SKM-1 (cell line): Measurements from ENCODE around the gene TAS2R16.
"Not testable (repeated sequence)": the region's sequence is repeated elsewhere in the genome, so short reads cannot be mapped to it uniquely, and the experiment has no call there.

Experiments
- DNase-seq: peaks from one replicate; lab custom pipeline; 2025; ENCODE audit not compliant: unreplicated experiment; lab: John Stamatoyannopoulos, UW

TAS2R16 gene

GRCh38 chr7:122974229-122974628 is 21.3 kb downstream of the TAS2R16 start:
- DNase-seq = no peak

- no peak for DNase-seq
These were observed 23.4 kb downstream of the TAS2R16 start for GRCh38 chr7:122972056-122972455.

- no peak for DNase-seq
These were observed 24.5 kb downstream of the TAS2R16 start for GRCh38 chr7:122970740-122971725.

GRCh38 chr7:122968389-122968788 is 27.1 kb downstream of the TAS2R16 start:
- no peak for DNase-seq

- no peak for DNase-seq
These were observed 30.2 kb downstream of the TAS2R16 start for GRCh38 chr7:122965306-122965705.

- DNase-seq = not testable (repeated sequence)
These were observed 41.8 kb downstream of the TAS2R16 start for GRCh38 chr7:122953678-122954077.

- no peak for DNase-seq
These were observed 44.5 kb downstream of the TAS2R16 start for GRCh38 chr7:122951006-122951405.

GRCh38 chr7:122949186-122949585 is 46.3 kb downstream of the TAS2R16 start:
- DNase-seq = no peak
